HepG2 (cell line): ENCODE data around the gene RTEL1. TPM values are rescaled to one million over a fixed set of nuclear protein-coding genes. Genes with fewer than 3 reads are reported as not detected.

ENCODE experiments used
- AHDC1 ChIP-seq: sonication (generic); formaldehyde crosslinking; IDR thresholded peaks from 2 replicates; pipeline ENCODE4 v1.5.1; 2020; ENCODE audit warnings: mild to moderate bottlenecking, missing genetic modification reagents, borderline replicate concordance
- ARID4A ChIP-seq: sonication (generic); formaldehyde crosslinking; IDR thresholded peaks from 2 replicates; pipeline ENCODE4 v1.5.0; 2020; ENCODE audit warnings: mild to moderate bottlenecking, missing genetic modification reagents, borderline replicate concordance
- FIP1L1 ChIP-seq: fragments of 200-400 bp; formaldehyde crosslinking; IDR thresholded peaks from 2 replicates; pipeline ENCODE4 v1.6.1; 2018; ENCODE audit warnings: low read depth, mild to moderate bottlenecking, low read length, moderate library complexity, borderline replicate concordance; ENCODE audit not compliant: insufficient read depth
- GABPB1 ChIP-seq: IDR thresholded peaks from 2 replicates; pipeline ENCODE4 v1.6.1; 2016; ENCODE audit warnings: mild to moderate bottlenecking, missing genetic modification reagents, moderate library complexity, missing compliant biosample characterization
- HNF4G ChIP-seq, 2 experiments: sonication (generic) in 1 of 2; formaldehyde crosslinking in 1 of 2; IDR thresholded peaks; 2 replicates each; pipeline versions ENCODE4 v1.4.0 to v1.6.1; 2011 to 2020; ENCODE audit warnings: borderline replicate concordance in 2 of 2, low read depth in 2 of 2, mild to moderate bottlenecking in 2 of 2, low read length in 1 of 2, missing genetic modification reagents in 1 of 2, moderate library complexity in 1 of 2
- NCOA5 ChIP-seq: sonication (generic); formaldehyde crosslinking; IDR thresholded peaks from 2 replicates; pipeline ENCODE4 v1.4.0; 2020; ENCODE audit warnings: missing genetic modification reagents
- SOX13 ChIP-seq, 3 experiments: fragments of 450-650 bp in 1 of 3; sonication (generic) in 1 of 3; formaldehyde crosslinking in 1 of 3; IDR thresholded peaks in 2 of 3; conservative IDR thresholded peaks in 1 of 3; 2 replicates each; pipeline versions ENCODE4 v1.5.0 to v1.6.1; 2016 to 2020; ENCODE audit warnings: antibody characterized with exemption in 1 of 3, mild to moderate bottlenecking in 1 of 3, missing compliant biosample characterization in 1 of 3, missing genetic modification reagents in 1 of 3, moderate library complexity in 1 of 3
- TFE3 ChIP-seq: IDR thresholded peaks from 2 replicates; pipeline ENCODE4 v1.6.1; 2016
- ZBTB37 ChIP-seq: sonication (generic); formaldehyde crosslinking; IDR thresholded peaks from 2 replicates; pipeline ENCODE4 v1.4.0; 2020; ENCODE audit warnings: mild to moderate bottlenecking, missing genetic modification reagents
- ZKSCAN1 ChIP-seq: fragments of 150-350 bp; IDR thresholded peaks from 2 replicates; pipeline ENCODE4 v1.6.1; 2014; ENCODE audit warnings: low read length
- ZNF317 ChIP-seq: sonication (generic); formaldehyde crosslinking; IDR thresholded peaks from 2 replicates; pipeline ENCODE4 v1.5.0; 2020; ENCODE audit warnings: mild to moderate bottlenecking, missing genetic modification reagents
- ZNF34 ChIP-seq: sonication (generic); formaldehyde crosslinking; IDR thresholded peaks from 2 replicates; pipeline ENCODE4 v1.4.0; 2020; ENCODE audit warnings: mild to moderate bottlenecking, missing genetic modification reagents, borderline replicate concordance
- ZNF850 ChIP-seq: sonication (generic); formaldehyde crosslinking; conservative IDR thresholded peaks from 2 replicates; pipeline ENCODE4 v1.9.0; 2021; ENCODE audit warnings: mild to moderate bottlenecking, missing genetic modification reagents
- polyA plus RNA-seq, 8 experiments: library from polyadenylated mRNA; depleted of rRNA in 3 of 8; stranded (reverse) in 7 of 8; unstranded in 1 of 8; fragments of >200 nt; fragmentation: Illumina TruSeq in 4 of 8; extraction: Trizol in 4 of 8; gene quantifications; 2 replicates each; pipeline versions ENCODE4 v1.2.1 to v1.2.3, GENCODE V29; 2011 to 2016; ENCODE audit warnings: low read depth in 4 of 8, missing spikeins in 1 of 8, mixed read lengths in 1 of 8; ENCODE audit not compliant: insufficient read depth in 1 of 8
- total RNA-seq, 5 experiments: library from RNA; depleted of rRNA; stranded (reverse); fragments of >200 nt; fragmentation: Illumina TruSeq; extraction: Trizol; gene quantifications; 2 replicates each; pipeline ENCODE4 v1.2.3, GENCODE V29; 2016; ENCODE audit warnings: low read depth in 1 of 5

RTEL1 gene
- total and polyA plus RNA-seq, 2 of the 13 experiments (the other 11 are each of a cell fraction or from before 2014, with no cell fraction given) = 21.8 to 36.4 TPM

- TF ChIP-seq FIP1L1 (peak; percentile 94), AHDC1 (CRISPR knock-in tag) (peak; percentile 35; the same call in 1 of the 2 replicates), HNF4G (IDR thresholded peaks at IDR 0.05; ENCODE audit: borderline replicate concordance, low read depth, low read length) (peak; percentile 43; the same call in 1 of the 2 replicates), HNF4G (CRISPR knock-in tag; IDR thresholded peaks at IDR 0.05; ENCODE audit: borderline replicate concordance, low read depth) (peak; percentile 85; the same call in 1 of the 2 replicates), GABPB1 (CRISPR knock-in tag) (peak; percentile 89), TFE3 (CRISPR knock-in tag) (peak; percentile 90), ZBTB37 (peak; percentile 82; the same call in 1 of the 2 replicates), ARID4A (peak; percentile 98; the same call in 1 of the 2 replicates), ZNF317 (CRISPR knock-in tag) (peak; percentile 87; the same call in 1 of the 2 replicates), ZNF850 (CRISPR knock-in tag) (0 out of 2 replicates have a peak, but pooled peaks have one; percentile 67), SOX13 (IDR thresholded peaks at IDR 0.05) (no peak), SOX13 (CRISPR knock-in tag; conservative IDR thresholded peaks at IDR 0.05 in 1 of 2, IDR thresholded peaks at IDR 0.05 in 1 of 2) (peak; percentile 55 to 89; a peak in 2 of 4 replicates), ZNF34 (CRISPR knock-in tag) (no peak; the same call in 1 of the 2 replicates), ZKSCAN1 (no peak), NCOA5 (CRISPR knock-in tag) (0 out of 2 replicates have a peak, but pooled peaks have one; percentile 64)
Observed at GRCh38 chr20:63740627-63741353, 82.7 kb downstream of the RTEL1 start (continued).
